H9 (cell line): ENCODE results near the gene TREM2. TPM values are rescaled to one million over a fixed set of nuclear protein-coding genes. Genes with fewer than 3 reads are reported as not detected.

Source experiments
- DNase-seq: peaks from one replicate; pipeline ENCODE4 v3.0.0-alpha.2; 2017
- H2AFZ ChIP-seq: one replicate; pipeline ENCODE4 v1.6.1; 2013; ENCODE audit warnings: mild to moderate bottlenecking, low read length, control low read depth, moderate library complexity
- H2AK5ac ChIP-seq: 2 replicates; pipeline ENCODE4 v1.6.1; 2013; ENCODE audit warnings: low read length, control low read depth, mixed read lengths; ENCODE audit not compliant: insufficient read length
- H2BK120ac ChIP-seq: one replicate; pipeline ENCODE4 v1.6.1; 2013; ENCODE audit warnings: low read depth, mild to moderate bottlenecking, low read length, control low read depth, inconsistent platforms; ENCODE audit not compliant: poor library complexity, severe bottlenecking
- H2BK12ac ChIP-seq: 2 replicates; pipeline ENCODE4 v1.6.1; 2013; ENCODE audit warnings: low read length, control low read depth, mixed read lengths, low read depth; ENCODE audit not compliant: insufficient read length
- H2BK15ac ChIP-seq: 2 replicates; pipeline ENCODE4 v1.6.1; 2013; ENCODE audit warnings: low read depth, low read length, control low read depth
- H2BK20ac ChIP-seq: one replicate; pipeline ENCODE4 v1.6.1; 2013; ENCODE audit warnings: low read depth, mild to moderate bottlenecking, low read length, control low read depth, inconsistent platforms; ENCODE audit not compliant: poor library complexity, severe bottlenecking
- H2BK5ac ChIP-seq: 2 replicates; pipeline ENCODE4 v1.6.1; 2013; ENCODE audit warnings: low read length, control low read depth, mixed read lengths; ENCODE audit not compliant: insufficient read length
- H3K14ac ChIP-seq: 2 replicates; pipeline ENCODE4 v1.6.1; 2013; ENCODE audit warnings: low read length, control low read depth; ENCODE audit not compliant: insufficient read depth
- H3K18ac ChIP-seq: 2 replicates; pipeline ENCODE4 v1.6.1; 2013; ENCODE audit warnings: low read depth, mild to moderate bottlenecking, mixed read lengths, low read length, control low read depth; ENCODE audit not compliant: insufficient read length
- H3K23ac ChIP-seq: 2 replicates; pipeline ENCODE4 v1.6.1; 2013; ENCODE audit warnings: low read length, control low read depth, mixed read lengths, low read depth; ENCODE audit not compliant: insufficient read length
- H3K23me2 ChIP-seq: 2 replicates; pipeline ENCODE4 v1.6.1; 2013; ENCODE audit warnings: low read depth, mild to moderate bottlenecking, mixed read lengths, low read length, control low read depth; ENCODE audit not compliant: insufficient read length, poor library complexity, severe bottlenecking
- H3K27ac ChIP-seq: 2 replicates; pipeline ENCODE4 v1.5.1; 2013; ENCODE audit warnings: low read length, control low read depth, mixed read lengths, low read depth; ENCODE audit not compliant: insufficient read length
- H3K27me3 ChIP-seq: 2 replicates; pipeline ENCODE4 v1.6.1; 2013; ENCODE audit warnings: low read length, control low read depth, inconsistent platforms; ENCODE audit not compliant: insufficient read depth
- H3K4ac ChIP-seq: 2 replicates; pipeline ENCODE4 v1.6.1; 2013; ENCODE audit warnings: low read depth, mild to moderate bottlenecking, control low read depth, inconsistent platforms, low read length, moderate library complexity
- H3K4me1 ChIP-seq: 2 replicates; pipeline ENCODE4 v1.6.1; 2013; ENCODE audit warnings: low read length, control low read depth, inconsistent platforms; ENCODE audit not compliant: insufficient read depth
- H3K4me2 ChIP-seq: 2 replicates; pipeline ENCODE4 v1.6.1; 2013; ENCODE audit warnings: low read length, control low read depth, mixed read lengths; ENCODE audit not compliant: insufficient read length, insufficient read depth
- H3K56ac ChIP-seq: 2 replicates; pipeline ENCODE4 v1.6.1; 2013; ENCODE audit warnings: low read depth, mild to moderate bottlenecking, mixed read lengths, low read length, control low read depth; ENCODE audit not compliant: insufficient read length
- H3K79me1 ChIP-seq: 2 replicates; pipeline ENCODE4 v1.6.1; 2013; ENCODE audit warnings: low read depth, mild to moderate bottlenecking, moderate library complexity, low read length, control low read depth, inconsistent platforms; ENCODE audit not compliant: insufficient read depth, poor library complexity, severe bottlenecking
- H3K79me2 ChIP-seq: 2 replicates; pipeline ENCODE4 v1.6.1; 2013; ENCODE audit warnings: low read length, control low read depth, inconsistent platforms; ENCODE audit not compliant: insufficient read depth
- H3K9ac ChIP-seq: 2 replicates; pipeline ENCODE4 v1.6.1; 2013; ENCODE audit warnings: low read length, control low read depth, mixed read lengths; ENCODE audit not compliant: insufficient read length; ENCODE audit errors: extremely low read depth
- H3K9me3 ChIP-seq: one replicate; pipeline ENCODE4 v1.6.1; 2013; ENCODE audit warnings: low read depth, low read length, inconsistent platforms; ENCODE audit not compliant: control insufficient read depth
- H3T11ph ChIP-seq: one replicate; pipeline ENCODE4 v1.6.1; 2013; ENCODE audit warnings: mild to moderate bottlenecking, low read length, control low read depth, inconsistent platforms
- H4K20me1 ChIP-seq: one replicate; pipeline ENCODE4 v1.6.1; 2013; ENCODE audit not compliant: control insufficient read depth, insufficient read length, insufficient read depth
- H4K5ac ChIP-seq: 2 replicates; pipeline ENCODE4 v1.6.1; 2013; ENCODE audit warnings: low read depth, mild to moderate bottlenecking, mixed read lengths, low read length, control low read depth; ENCODE audit not compliant: insufficient read length
- H4K8ac ChIP-seq: replicated peaks from 2 replicates; pipeline ENCODE4 v1.6.1; 2013; ENCODE audit warnings: low read length, control low read depth, mixed read lengths, low read depth; ENCODE audit not compliant: insufficient read length
- H4K91ac ChIP-seq: 2 replicates; pipeline ENCODE4 v1.6.1; 2013; ENCODE audit warnings: low read depth, mild to moderate bottlenecking, moderate library complexity, mixed read lengths, low read length, control low read depth; ENCODE audit not compliant: insufficient read length
- H3K27ac Mint-ChIP-seq, 3 experiments: 2 replicates in 2 of 3; 3 replicates in 1 of 3; pipeline ENCODE4 v1.8.0; 2020 to 2021; ENCODE audit warnings: mixed read lengths in 3 of 3, mild to moderate bottlenecking in 1 of 3, moderate library complexity in 1 of 3
- H3K27me3 Mint-ChIP-seq: 2 replicates; pipeline ENCODE4 v1.8.0; 2021; ENCODE audit warnings: low read depth, mild to moderate bottlenecking, moderate library complexity, mixed read lengths
- H3K36me3 Mint-ChIP-seq, 3 experiments: 2 replicates in 2 of 3; 3 replicates in 1 of 3; pipeline ENCODE4 v1.8.0; 2020 to 2021; ENCODE audit warnings: low read depth in 3 of 3, mixed read lengths in 3 of 3; ENCODE audit not compliant: insufficient read depth in 1 of 3
- H3K4me1 Mint-ChIP-seq, 2 experiments: 2 replicates each; pipeline ENCODE4 v1.8.0; 2020; ENCODE audit warnings: mixed read lengths in 2 of 2
- H3K4me3 Mint-ChIP-seq, 2 experiments: 2 replicates in 1 of 2; 3 replicates in 1 of 2; pipeline ENCODE4 v1.8.0; 2020 to 2021; ENCODE audit warnings: mild to moderate bottlenecking in 2 of 2, mixed read lengths in 2 of 2, moderate library complexity in 1 of 2
- H3K9me3 Mint-ChIP-seq, 2 experiments: 2 replicates in 1 of 2; 3 replicates in 1 of 2; pipeline ENCODE4 v1.8.0; 2020; ENCODE audit warnings: mild to moderate bottlenecking in 2 of 2, mixed read lengths in 2 of 2, moderate library complexity in 1 of 2
- CTCF ChIP-seq: fragments of 200-600 bp; sonication (generic); conservative IDR thresholded peaks from 3 replicates; pipeline ENCODE4 v1.8.0; 2021; ENCODE audit warnings: antibody characterized with exemption, mild to moderate bottlenecking
- WGBS: extraction: QIAGEN DNeasy Blood & Tissue Kit; methylation state at CpG from one replicate; pipeline ENCODE4 v1.1.7; 2013; ENCODE audit warnings: missing lambda C conversion rate, low lambda C conversion rate, mixed read lengths; ENCODE audit not compliant: insufficient read length; ENCODE audit errors: extremely low coverage; 5-methylcytosine and 5-hydroxymethylcytosine counted together
- total RNA-seq: library from RNA; stranded (reverse); gene quantifications from 2 replicates; pipeline ENCODE4 v1.2.1, GENCODE V29; 2021

The TREM2 gene
- total RNA-seq, 1 experiment from 2014 or later = 0.31 TPM

DNA sequence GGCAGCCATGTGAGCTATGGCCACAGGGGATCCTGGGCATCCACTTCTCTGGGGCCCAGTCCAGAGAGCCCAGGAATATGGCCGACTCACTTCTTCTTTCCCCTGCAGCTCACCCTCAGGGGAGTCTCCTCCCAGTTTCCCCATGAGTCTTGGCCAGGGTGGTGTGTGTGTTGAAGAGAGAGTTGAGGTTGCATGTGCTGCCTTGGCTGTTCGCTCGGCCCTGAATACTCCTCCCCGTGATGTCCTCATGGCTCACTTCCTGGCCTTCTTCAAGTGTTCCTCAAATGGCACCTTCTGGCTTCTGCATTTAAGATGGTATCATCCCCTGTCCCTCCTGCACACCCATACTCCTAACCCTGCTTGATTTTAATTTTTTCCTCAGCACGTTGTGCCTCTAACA is 5.6 kb downstream of the TREM2 start:
- no peak for DNase-seq
- Histone ChIP-seq H3K14ac (no peak overlapping the region), H3K56ac (no peak overlapping the region), H3K4me2 (no peak overlapping the region), H4K8ac (no peak overlapping the region), H3K18ac (no peak overlapping the region), H3K27ac (no peak overlapping the region), H3K4ac (no peak overlapping the region), H3K79me2 (no peaks in the 10 kb centered on the region), H4K91ac (no peak overlapping the region), H3K9me3 (no peaks in the 10 kb centered on the region), H2BK12ac (no peak overlapping the region), H3T11ph (no peak overlapping the region), H4K20me1 (no peaks in the 10 kb centered on the region), H2BK15ac (no peak overlapping the region), H2AFZ (no peak overlapping the region), H3K4me1 (no peaks in the 10 kb centered on the region), H3K23ac (no peak overlapping the region), H2BK5ac (no peak overlapping the region), H2BK20ac (no peak overlapping the region), H2BK120ac (no peak overlapping the region), H3K27me3 (no peaks in the 10 kb centered on the region; the same call in 1 of the 2 replicates), H3K79me1 (no peaks in the 10 kb centered on the region), H2AK5ac (no peak overlapping the region), H3K23me2 (no peaks in the 10 kb centered on the region), H4K5ac (no peak overlapping the region), H3K9ac (no peak overlapping the region)
- no peaks in the 10 kb centered on the region for H3K9me3 Mint-ChIP-seq
- H3K27me3 Mint-ChIP-seq = peaks cover 6% of the 10 kb centered on the region
- no peak for TF ChIP-seq CTCF
- no peaks in the 10 kb centered on the region for H3K36me3 Mint-ChIP-seq
- H3K27ac Mint-ChIP-seq = no peak overlapping the region
- WGBS = no CpG with 5 or more reads among the region's 5 CpGs
- H3K4me1 Mint-ChIP-seq = peaks cover 13% of the 10 kb centered on the region in 2 experiments; a peak in 3 of 4 replicates
- H3K4me3 Mint-ChIP-seq = no peak overlapping the region
